HEK293 (cell line): ENCODE measurements around the gene CXCL17.

ENCODE experiments used
- ATF2 ChIP-seq: fragments of 450-650 bp; formaldehyde crosslinking; IDR thresholded peaks from 2 replicates; pipeline ENCODE4 v1.5.1; 2016; ENCODE audit warnings: missing biosample characterization, missing genetic modification characterization, low read depth
- HIC1 ChIP-seq: fragments of 450-650 bp; formaldehyde crosslinking; IDR thresholded peaks from 2 replicates; pipeline ENCODE4 v1.5.1; 2016; ENCODE audit warnings: missing biosample characterization, missing genetic modification characterization
- HOXA7 ChIP-seq: sonication (generic); formaldehyde crosslinking; IDR thresholded peaks from 2 replicates; pipeline ENCODE4 v1.8.1; 2022; ENCODE audit warnings: missing genetic modification reagents, borderline replicate concordance
- REST ChIP-seq: fragments of 450-650 bp; formaldehyde crosslinking; IDR thresholded peaks from 2 replicates; pipeline ENCODE4 v1.5.1; 2016; ENCODE audit warnings: missing biosample characterization, missing genetic modification characterization
- SCRT1 ChIP-seq: fragments of 450-650 bp; formaldehyde crosslinking; IDR thresholded peaks from 2 replicates; pipeline ENCODE4 v1.5.1; 2016; ENCODE audit warnings: missing biosample characterization, missing genetic modification characterization, borderline replicate concordance
- SP7 ChIP-seq: fragments of 450-650 bp; formaldehyde crosslinking; IDR thresholded peaks from 2 replicates; pipeline ENCODE4 v1.5.1; 2016; ENCODE audit warnings: missing biosample characterization, missing genetic modification characterization
- ZBTB1 ChIP-seq: fragments of 450-650 bp; formaldehyde crosslinking; IDR thresholded peaks from 2 replicates; pipeline ENCODE4 v1.5.1; 2016; ENCODE audit warnings: missing biosample characterization, missing genetic modification characterization
- ZBTB48 ChIP-seq: fragments of 450-650 bp; formaldehyde crosslinking; IDR thresholded peaks from 2 replicates; pipeline ENCODE4 v1.5.1; 2016; ENCODE audit warnings: missing biosample characterization, missing genetic modification characterization
- ZBTB8A ChIP-seq: fragments of 450-650 bp; formaldehyde crosslinking; IDR thresholded peaks from 2 replicates; pipeline ENCODE4 v1.5.1; 2016; ENCODE audit warnings: missing biosample characterization, missing genetic modification characterization
- ZEB2 ChIP-seq: fragments of 450-650 bp; formaldehyde crosslinking; IDR thresholded peaks from 2 replicates; pipeline ENCODE4 v1.5.1; 2016; ENCODE audit warnings: missing biosample characterization, missing genetic modification characterization
- ZFP37 ChIP-seq: fragments of 450-650 bp; formaldehyde crosslinking; IDR thresholded peaks from 2 replicates; pipeline ENCODE4 v1.5.1; 2016; ENCODE audit warnings: missing biosample characterization, missing genetic modification characterization
- ZNF112 ChIP-seq: fragments of 450-650 bp; formaldehyde crosslinking; IDR thresholded peaks from 2 replicates; pipeline ENCODE4 v1.5.0; 2017; ENCODE audit warnings: missing biosample characterization, missing genetic modification characterization
- ZNF138 ChIP-seq: fragments of 450-650 bp; formaldehyde crosslinking; IDR thresholded peaks from 2 replicates; pipeline ENCODE4 v1.5.1; 2016; ENCODE audit warnings: missing biosample characterization, missing genetic modification characterization, borderline replicate concordance
- ZNF354C ChIP-seq: fragments of 450-650 bp; formaldehyde crosslinking; IDR thresholded peaks from 2 replicates; pipeline ENCODE4 v1.5.1; 2016; ENCODE audit warnings: missing biosample characterization, missing genetic modification characterization, low read depth, borderline replicate concordance
- ZNF514 ChIP-seq: fragments of 450-650 bp; formaldehyde crosslinking; IDR thresholded peaks from 2 replicates; pipeline ENCODE4 v1.5.1; 2016; ENCODE audit warnings: missing biosample characterization, missing genetic modification characterization
- ZNF521 ChIP-seq: fragments of 450-650 bp; formaldehyde crosslinking; IDR thresholded peaks from 2 replicates; pipeline ENCODE4 v1.5.1; 2017; ENCODE audit warnings: missing biosample characterization, mild to moderate bottlenecking, missing genetic modification characterization
- ZNF548 ChIP-seq: fragments of 450-650 bp; formaldehyde crosslinking; IDR thresholded peaks from 2 replicates; pipeline ENCODE4 v1.5.1; 2016; ENCODE audit warnings: missing biosample characterization, missing genetic modification characterization
- ZNF555 ChIP-seq: fragments of 450-650 bp; formaldehyde crosslinking; conservative IDR thresholded peaks from 2 replicates; pipeline ENCODE4 v1.5.1; 2017; ENCODE audit warnings: missing biosample characterization, mild to moderate bottlenecking, missing genetic modification characterization, inconsistent platforms
- ZNF558 ChIP-seq: fragments of 450-650 bp; formaldehyde crosslinking; IDR thresholded peaks from 2 replicates; pipeline ENCODE4 v1.5.1; 2016; ENCODE audit warnings: missing biosample characterization, missing genetic modification characterization
- ZNF623 ChIP-seq: fragments of 450-650 bp; formaldehyde crosslinking; IDR thresholded peaks from 2 replicates; pipeline ENCODE4 v1.5.1; 2016; ENCODE audit warnings: missing biosample characterization, missing genetic modification characterization
- ZNF664 ChIP-seq: fragments of 450-650 bp; formaldehyde crosslinking; IDR thresholded peaks from 2 replicates; pipeline ENCODE4 v1.5.1; 2016; ENCODE audit warnings: missing biosample characterization, missing genetic modification characterization
- ZNF776 ChIP-seq: fragments of 450-650 bp; formaldehyde crosslinking; IDR thresholded peaks from 2 replicates; pipeline ENCODE4 v1.5.0; 2017; ENCODE audit warnings: missing biosample characterization, missing genetic modification characterization, borderline replicate concordance
- ZXDB ChIP-seq: fragments of 450-650 bp; formaldehyde crosslinking; IDR thresholded peaks from 2 replicates; pipeline ENCODE4 v1.5.1; 2016; ENCODE audit warnings: missing biosample characterization, missing genetic modification characterization
- TF ChIP-seq, protein P1 (sequence below): fragments of 450-650 bp; formaldehyde crosslinking; IDR thresholded peaks from 2 replicates; pipeline ENCODE4 v1.5.1; 2016; ENCODE audit warnings: missing biosample characterization, missing genetic modification characterization
- TF ChIP-seq, protein P2 (sequence below): fragments of 450-650 bp; formaldehyde crosslinking; IDR thresholded peaks from 2 replicates; pipeline ENCODE4 v1.5.1; 2017; ENCODE audit warnings: missing biosample characterization, missing genetic modification characterization
- TF ChIP-seq, protein P3 (sequence below): fragments of 450-650 bp; formaldehyde crosslinking; IDR thresholded peaks from 2 replicates; pipeline ENCODE4 v1.5.1; 2016; ENCODE audit warnings: missing biosample characterization, missing genetic modification characterization
- TF ChIP-seq, protein P4 (sequence below): IDR thresholded peaks from 2 replicates; pipeline ENCODE4 v1.6.1; 2011; ENCODE audit warnings: mild to moderate bottlenecking, low read depth, low read length, borderline replicate concordance

CXCL17 gene

GRCh38 chr19:42433503-42434260 lies 9.1 kb downstream of the CXCL17 start (continued):
- TF ChIP-seq ZBTB8A (no peak), HIC1 (tag by site-specific recombination) (no peak; the same call in 1 of the 2 replicates), ZBTB1 (tag by site-specific recombination) (no peak), ZNF664 (no peak), ZNF623 (tag by site-specific recombination) (no peak), REST (tag by site-specific recombination) (no peak), ZNF521 (tag by site-specific recombination) (no peak), ZNF112 (tag by site-specific recombination) (no peak), ZNF558 (no peak), ZNF138 (no peak), ZNF514 (tag by site-specific recombination) (no peak), ZBTB48 (tag by site-specific recombination) (no peak), ZNF548 (tag by site-specific recombination) (no peak), ZXDB (peak; percentile 37; the same call in 1 of the 2 replicates), ZNF555 (tag by site-specific recombination) (no peak), HOXA7 (CRISPR knock-in tag) (no peak), ZFP37 (peak; percentile 52; the same call in 1 of the 2 replicates), SP7 (tag by site-specific recombination) (no peak), ZNF354C (no peak), ZEB2 (peak; percentile 62), ATF2 (tag by site-specific recombination) (no peak), SCRT1 (tag by site-specific recombination) (no peak), ZNF776 (no peak)
- TF ChIP-seq, protein P1, sequence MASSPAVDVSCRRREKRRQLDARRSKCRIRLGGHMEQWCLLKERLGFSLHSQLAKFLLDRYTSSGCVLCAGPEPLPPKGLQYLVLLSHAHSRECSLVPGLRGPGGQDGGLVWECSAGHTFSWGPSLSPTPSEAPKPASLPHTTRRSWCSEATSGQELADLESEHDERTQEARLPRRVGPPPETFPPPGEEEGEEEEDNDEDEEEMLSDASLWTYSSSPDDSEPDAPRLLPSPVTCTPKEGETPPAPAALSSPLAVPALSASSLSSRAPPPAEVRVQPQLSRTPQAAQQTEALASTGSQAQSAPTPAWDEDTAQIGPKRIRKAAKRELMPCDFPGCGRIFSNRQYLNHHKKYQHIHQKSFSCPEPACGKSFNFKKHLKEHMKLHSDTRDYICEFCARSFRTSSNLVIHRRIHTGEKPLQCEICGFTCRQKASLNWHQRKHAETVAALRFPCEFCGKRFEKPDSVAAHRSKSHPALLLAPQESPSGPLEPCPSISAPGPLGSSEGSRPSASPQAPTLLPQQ (tag by site-specific recombination), result no peak
- TF ChIP-seq, protein P2, sequence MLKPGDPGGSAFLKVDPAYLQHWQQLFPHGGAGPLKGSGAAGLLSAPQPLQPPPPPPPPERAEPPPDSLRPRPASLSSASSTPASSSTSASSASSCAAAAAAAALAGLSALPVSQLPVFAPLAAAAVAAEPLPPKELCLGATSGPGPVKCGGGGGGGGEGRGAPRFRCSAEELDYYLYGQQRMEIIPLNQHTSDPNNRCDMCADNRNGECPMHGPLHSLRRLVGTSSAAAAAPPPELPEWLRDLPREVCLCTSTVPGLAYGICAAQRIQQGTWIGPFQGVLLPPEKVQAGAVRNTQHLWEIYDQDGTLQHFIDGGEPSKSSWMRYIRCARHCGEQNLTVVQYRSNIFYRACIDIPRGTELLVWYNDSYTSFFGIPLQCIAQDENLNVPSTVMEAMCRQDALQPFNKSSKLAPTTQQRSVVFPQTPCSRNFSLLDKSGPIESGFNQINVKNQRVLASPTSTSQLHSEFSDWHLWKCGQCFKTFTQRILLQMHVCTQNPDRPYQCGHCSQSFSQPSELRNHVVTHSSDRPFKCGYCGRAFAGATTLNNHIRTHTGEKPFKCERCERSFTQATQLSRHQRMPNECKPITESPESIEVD (tag by site-specific recombination), result no peak
- TF ChIP-seq, protein P3, sequence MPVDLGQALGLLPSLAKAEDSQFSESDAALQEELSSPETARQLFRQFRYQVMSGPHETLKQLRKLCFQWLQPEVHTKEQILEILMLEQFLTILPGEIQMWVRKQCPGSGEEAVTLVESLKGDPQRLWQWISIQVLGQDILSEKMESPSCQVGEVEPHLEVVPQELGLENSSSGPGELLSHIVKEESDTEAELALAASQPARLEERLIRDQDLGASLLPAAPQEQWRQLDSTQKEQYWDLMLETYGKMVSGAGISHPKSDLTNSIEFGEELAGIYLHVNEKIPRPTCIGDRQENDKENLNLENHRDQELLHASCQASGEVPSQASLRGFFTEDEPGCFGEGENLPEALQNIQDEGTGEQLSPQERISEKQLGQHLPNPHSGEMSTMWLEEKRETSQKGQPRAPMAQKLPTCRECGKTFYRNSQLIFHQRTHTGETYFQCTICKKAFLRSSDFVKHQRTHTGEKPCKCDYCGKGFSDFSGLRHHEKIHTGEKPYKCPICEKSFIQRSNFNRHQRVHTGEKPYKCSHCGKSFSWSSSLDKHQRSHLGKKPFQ (tag by site-specific recombination), result no peak
- TF ChIP-seq, protein P4, sequence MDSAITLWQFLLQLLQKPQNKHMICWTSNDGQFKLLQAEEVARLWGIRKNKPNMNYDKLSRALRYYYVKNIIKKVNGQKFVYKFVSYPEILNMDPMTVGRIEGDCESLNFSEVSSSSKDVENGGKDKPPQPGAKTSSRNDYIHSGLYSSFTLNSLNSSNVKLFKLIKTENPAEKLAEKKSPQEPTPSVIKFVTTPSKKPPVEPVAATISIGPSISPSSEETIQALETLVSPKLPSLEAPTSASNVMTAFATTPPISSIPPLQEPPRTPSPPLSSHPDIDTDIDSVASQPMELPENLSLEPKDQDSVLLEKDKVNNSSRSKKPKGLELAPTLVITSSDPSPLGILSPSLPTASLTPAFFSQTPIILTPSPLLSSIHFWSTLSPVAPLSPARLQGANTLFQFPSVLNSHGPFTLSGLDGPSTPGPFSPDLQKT, result no peak
